Ishikawa (cell line): Measurements from ENCODE around the gene HEBP2.

ENCODE experiments used
- CEBPB ChIP-seq: IDR thresholded peaks from 2 replicates; pipeline ENCODE4 v1.6.1; 2012
- CREB1 ChIP-seq: IDR thresholded peaks from 2 replicates; pipeline ENCODE4 v1.6.1; 2012; ENCODE audit warnings: low read depth
- EGR1 ChIP-seq: IDR thresholded peaks from 2 replicates; pipeline ENCODE4 v1.6.1; 2012
- EP300 ChIP-seq: IDR thresholded peaks from 2 replicates; pipeline ENCODE4 v1.6.1; 2012; ENCODE audit warnings: borderline replicate concordance
- FOXM1 ChIP-seq: IDR thresholded peaks from 2 replicates; pipeline ENCODE4 v1.6.1; 2012; ENCODE audit warnings: low read depth, borderline replicate concordance
- NFIC ChIP-seq: IDR thresholded peaks from 2 replicates; pipeline ENCODE4 v1.6.1; 2012
- RAD21 ChIP-seq: IDR thresholded peaks from 2 replicates; pipeline ENCODE4 v1.6.1; 2012; ENCODE audit warnings: low read depth
- TAF1 ChIP-seq: IDR thresholded peaks from 2 replicates; pipeline ENCODE4 v1.6.1; 2012; ENCODE audit warnings: low read depth, mild to moderate bottlenecking
- TCF12 ChIP-seq: IDR thresholded peaks from 2 replicates; pipeline ENCODE4 v1.6.1; 2012; ENCODE audit warnings: low read depth
- TEAD4 ChIP-seq: IDR thresholded peaks from 2 replicates; pipeline ENCODE4 v1.6.1; 2012
- YY1 ChIP-seq: IDR thresholded peaks from 2 replicates; pipeline ENCODE4 v1.6.1; 2012; ENCODE audit warnings: low read depth
- ZBTB7A ChIP-seq: IDR thresholded peaks from 2 replicates; pipeline ENCODE4 v1.6.1; 2012; ENCODE audit warnings: low read depth
- TF ChIP-seq, protein P1 (sequence below): IDR thresholded peaks from 2 replicates; pipeline ENCODE4 v1.6.1; 2012
- TF ChIP-seq, protein P2 (sequence below): IDR thresholded peaks from 2 replicates; pipeline ENCODE4 v1.6.1; 2012
- TF ChIP-seq, protein P3 (sequence below): IDR thresholded peaks from 2 replicates; pipeline ENCODE4 v1.6.1; 2012; ENCODE audit warnings: low read depth, mild to moderate bottlenecking

Gene HEBP2

DNA sequence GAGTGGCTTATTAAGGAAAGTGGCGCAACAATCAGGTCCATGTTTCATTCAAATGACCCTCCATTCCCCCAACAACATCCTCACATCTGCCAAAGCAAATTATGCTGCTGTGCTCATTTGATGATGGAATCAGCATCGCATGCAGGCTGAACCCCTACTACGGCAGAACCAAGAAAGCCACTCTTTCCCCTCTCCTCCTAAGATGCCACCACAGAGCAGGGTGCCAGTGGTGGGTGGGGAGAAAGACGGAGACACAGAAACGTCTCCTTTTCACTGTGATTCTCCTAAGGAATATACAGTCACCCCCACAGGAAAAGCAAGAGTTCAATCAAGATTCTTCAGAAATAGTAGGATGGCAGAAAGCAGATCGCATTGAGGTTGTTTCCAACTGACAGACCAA, 17.1 kb downstream of the HEBP2 start:
- no peak for TF ChIP-seq YY1
- TF ChIP-seq, protein P1, sequence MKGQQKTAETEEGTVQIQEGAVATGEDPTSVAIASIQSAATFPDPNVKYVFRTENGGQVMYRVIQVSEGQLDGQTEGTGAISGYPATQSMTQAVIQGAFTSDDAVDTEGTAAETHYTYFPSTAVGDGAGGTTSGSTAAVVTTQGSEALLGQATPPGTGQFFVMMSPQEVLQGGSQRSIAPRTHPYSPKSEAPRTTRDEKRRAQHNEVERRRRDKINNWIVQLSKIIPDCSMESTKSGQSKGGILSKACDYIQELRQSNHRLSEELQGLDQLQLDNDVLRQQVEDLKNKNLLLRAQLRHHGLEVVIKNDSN, result no peak
- no peak for TF ChIP-seq CREB1
- no peak for TF ChIP-seq TCF12
- no peak for TF ChIP-seq NFIC
- TF ChIP-seq, protein P2, sequence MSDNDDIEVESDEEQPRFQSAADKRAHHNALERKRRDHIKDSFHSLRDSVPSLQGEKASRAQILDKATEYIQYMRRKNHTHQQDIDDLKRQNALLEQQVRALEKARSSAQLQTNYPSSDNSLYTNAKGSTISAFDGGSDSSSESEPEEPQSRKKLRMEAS, result no peak
- no peak for TF ChIP-seq ZBTB7A
- no peak for TF ChIP-seq EGR1
- no peak for TF ChIP-seq EP300

DNA sequence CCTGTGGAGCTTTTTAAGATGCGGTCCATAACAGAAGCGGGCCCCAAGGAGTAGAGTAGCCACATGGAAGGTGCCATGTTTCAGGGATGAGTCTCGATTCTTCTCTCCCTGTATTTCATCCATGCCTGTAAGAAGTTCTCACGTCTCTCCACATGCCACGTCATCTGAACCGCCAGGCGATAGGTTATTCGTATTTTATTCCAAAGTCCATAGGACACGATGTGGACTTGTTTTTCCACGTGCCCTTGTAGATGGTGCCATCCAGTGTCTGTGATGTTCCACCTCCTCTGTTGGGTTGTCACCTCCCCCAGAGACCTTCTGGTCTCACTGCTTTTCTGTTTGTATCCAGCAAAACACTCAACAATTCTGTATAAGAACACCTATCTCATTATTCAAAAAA, 17.6 kb downstream of the HEBP2 start:
- TF ChIP-seq TCF12 (no peak), EGR1 (no peak), CEBPB (no peak), TAF1 (no peak), NFIC (no peak), CREB1 (no peak)
- TF ChIP-seq, protein P2, result no peak

DNA sequence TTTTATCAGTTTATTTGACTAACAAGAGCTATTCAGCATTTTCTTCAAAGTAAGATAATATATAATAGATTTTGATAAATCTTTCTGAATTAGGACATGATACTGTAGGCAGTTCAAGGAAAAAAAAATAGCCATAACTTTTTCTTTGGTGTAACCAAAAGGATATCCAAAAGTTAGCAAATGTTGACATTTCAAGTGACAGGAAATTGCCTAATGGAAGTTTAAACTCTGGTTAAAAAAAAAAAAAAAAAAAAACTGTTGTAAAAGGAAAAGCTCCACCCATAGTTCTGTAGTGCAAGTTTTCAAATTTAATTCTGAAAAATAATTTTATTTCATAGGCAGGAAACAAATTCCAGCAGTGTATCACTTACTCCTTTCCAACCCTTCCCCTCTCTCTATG, 18.8 kb downstream of the HEBP2 start:
- no peak for TF ChIP-seq FOXM1
- TF ChIP-seq NFIC, result no peak
- TF ChIP-seq TAF1, result no peak
- TF ChIP-seq ZBTB7A, result no peak
- TF ChIP-seq YY1, result no peak
- TF ChIP-seq TEAD4, result no peak

DNA sequence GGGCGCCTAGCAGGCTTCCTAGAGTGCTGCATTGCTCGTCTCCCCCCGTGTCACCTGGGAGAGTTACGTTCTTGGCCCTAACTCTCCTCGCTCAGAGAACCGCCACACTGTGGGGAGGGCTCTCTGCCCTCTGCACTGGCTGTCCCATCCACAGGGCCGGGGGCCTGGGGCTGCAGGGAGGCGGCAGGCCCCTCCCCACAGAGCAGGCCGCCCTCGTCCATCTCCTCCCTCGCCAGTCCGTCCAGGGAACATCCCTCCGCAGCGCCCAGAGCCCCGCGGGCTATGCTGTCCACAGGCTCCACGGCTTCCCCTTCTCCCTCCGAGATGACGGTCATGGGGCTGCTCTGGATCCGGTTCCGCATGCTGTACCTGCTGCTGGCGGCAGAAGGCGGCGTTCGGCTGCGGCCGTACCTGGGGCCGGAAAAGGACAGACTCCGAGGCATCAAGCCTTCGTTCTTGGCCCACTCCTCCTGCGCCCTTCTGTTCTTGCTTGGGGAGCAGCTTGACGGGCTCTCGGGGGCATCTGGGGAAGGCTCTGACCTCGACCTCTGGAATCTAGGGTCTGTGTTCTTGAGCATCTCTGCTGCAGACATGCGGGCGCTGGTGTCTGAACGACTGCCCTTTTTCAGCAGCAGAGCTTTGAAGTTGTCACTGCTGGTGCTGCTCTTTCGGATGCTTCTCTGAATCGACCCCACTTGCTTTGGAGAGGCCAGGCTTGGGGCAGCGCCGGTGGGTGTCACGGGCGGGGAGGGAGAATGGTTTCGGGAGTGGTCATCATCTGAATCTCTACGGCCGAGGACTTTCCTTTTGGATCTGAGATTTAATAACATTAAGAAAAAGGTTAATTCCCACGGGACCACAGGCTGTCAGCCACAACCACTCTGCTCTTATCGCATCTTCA, 20.2 kb downstream of the HEBP2 start:
- TF ChIP-seq CEBPB (no peak), FOXM1 (no peak), CREB1 (no peak), TCF12 (no peak), TEAD4 (no peak), ZBTB7A (no peak)
- TF ChIP-seq, protein P2, result no peak

DNA sequence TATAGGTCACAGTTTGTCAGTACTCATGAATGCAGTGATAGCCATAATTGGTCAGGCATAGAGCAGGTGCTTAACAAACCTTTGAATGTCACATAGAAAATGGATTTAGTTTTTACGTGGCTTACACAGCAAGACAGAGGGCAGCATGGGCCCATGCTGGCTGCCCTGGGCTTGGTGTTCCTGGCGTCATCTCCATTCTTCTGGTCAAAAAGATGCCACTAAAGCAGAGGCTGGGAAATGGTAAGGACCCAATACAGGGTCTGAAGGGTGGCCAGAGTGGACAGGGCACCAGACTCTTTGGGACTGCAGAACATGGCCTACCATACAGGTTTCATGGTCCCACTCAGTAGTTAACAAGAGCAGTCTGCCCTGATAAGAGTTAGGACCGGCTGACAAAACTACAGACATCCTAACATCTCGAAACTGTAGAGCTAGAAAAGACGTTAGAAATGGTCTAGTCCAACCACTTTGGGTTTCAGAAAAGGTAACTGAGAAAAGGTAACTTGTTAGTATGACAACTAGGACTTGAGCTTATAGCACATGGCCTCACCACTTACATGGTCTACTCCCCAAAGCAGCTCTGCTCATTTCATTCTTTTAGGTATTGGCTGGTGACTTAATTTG, 22.6 kb downstream of the HEBP2 start:
- TF ChIP-seq TCF12, result no peak
- no peak for TF ChIP-seq FOXM1
- no peak for TF ChIP-seq EP300
- TF ChIP-seq, protein P3, sequence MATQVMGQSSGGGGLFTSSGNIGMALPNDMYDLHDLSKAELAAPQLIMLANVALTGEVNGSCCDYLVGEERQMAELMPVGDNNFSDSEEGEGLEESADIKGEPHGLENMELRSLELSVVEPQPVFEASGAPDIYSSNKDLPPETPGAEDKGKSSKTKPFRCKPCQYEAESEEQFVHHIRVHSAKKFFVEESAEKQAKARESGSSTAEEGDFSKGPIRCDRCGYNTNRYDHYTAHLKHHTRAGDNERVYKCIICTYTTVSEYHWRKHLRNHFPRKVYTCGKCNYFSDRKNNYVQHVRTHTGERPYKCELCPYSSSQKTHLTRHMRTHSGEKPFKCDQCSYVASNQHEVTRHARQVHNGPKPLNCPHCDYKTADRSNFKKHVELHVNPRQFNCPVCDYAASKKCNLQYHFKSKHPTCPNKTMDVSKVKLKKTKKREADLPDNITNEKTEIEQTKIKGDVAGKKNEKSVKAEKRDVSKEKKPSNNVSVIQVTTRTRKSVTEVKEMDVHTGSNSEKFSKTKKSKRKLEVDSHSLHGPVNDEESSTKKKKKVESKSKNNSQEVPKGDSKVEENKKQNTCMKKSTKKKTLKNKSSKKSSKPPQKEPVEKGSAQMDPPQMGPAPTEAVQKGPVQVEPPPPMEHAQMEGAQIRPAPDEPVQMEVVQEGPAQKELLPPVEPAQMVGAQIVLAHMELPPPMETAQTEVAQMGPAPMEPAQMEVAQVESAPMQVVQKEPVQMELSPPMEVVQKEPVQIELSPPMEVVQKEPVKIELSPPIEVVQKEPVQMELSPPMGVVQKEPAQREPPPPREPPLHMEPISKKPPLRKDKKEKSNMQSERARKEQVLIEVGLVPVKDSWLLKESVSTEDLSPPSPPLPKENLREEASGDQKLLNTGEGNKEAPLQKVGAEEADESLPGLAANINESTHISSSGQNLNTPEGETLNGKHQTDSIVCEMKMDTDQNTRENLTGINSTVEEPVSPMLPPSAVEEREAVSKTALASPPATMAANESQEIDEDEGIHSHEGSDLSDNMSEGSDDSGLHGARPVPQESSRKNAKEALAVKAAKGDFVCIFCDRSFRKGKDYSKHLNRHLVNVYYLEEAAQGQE, result no peak
- no peak for TF ChIP-seq YY1
- TF ChIP-seq NFIC, result no peak
- TF ChIP-seq CREB1, result no peak
- TF ChIP-seq, protein P1, result no peak
- TF ChIP-seq ZBTB7A, result no peak
- TF ChIP-seq CEBPB, result no peak
- TF ChIP-seq RAD21, result no peak
- TF ChIP-seq, protein P2, result no peak
- TF ChIP-seq EGR1, result no peak
- no peak for TF ChIP-seq TAF1
- TF ChIP-seq TEAD4, result no peak

DNA sequence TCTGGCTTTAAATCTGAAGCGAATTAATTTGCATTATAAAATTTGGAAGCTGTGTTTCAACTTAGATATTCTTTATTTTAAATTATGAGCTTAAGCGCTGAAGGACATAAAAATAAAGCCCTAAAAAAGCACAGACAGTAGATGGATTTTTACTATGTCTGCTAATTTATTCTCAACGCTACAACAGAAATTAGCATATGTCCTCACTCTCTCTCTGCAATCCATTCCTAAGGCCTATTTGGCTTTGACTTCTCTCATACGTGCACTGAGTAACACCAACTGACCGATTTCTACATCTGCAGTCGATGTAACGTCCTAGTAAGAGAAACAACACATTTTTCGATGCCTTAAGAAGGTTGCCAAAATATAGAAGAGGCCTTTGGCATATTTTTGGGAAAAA, 23.7 kb downstream of the HEBP2 start:
- no peak for TF ChIP-seq FOXM1
- TF ChIP-seq TEAD4, result no peak
- TF ChIP-seq CREB1, result no peak
- TF ChIP-seq, protein P2, result no peak
- no peak for TF ChIP-seq NFIC
- no peak for TF ChIP-seq TAF1
- no peak for TF ChIP-seq YY1
- TF ChIP-seq EP300, result no peak
- TF ChIP-seq CEBPB, result no peak
- TF ChIP-seq RAD21, result no peak
- TF ChIP-seq EGR1, result no peak
- TF ChIP-seq, protein P1, result no peak
- no peak for TF ChIP-seq ZBTB7A
- no peak for TF ChIP-seq TCF12
- TF ChIP-seq, protein P3, result no peak
